CD4-positive, alpha-beta T cell treated with Interleukin-21 for 1 hour (primary cell): ENCODE results near the gene RGS7.
"Not testable (repeated sequence)": the region's sequence is repeated elsewhere in the genome, so short reads cannot be mapped to it uniquely, and the experiment has no call there.

Experiments used
- DNase-seq: peaks from one replicate; pipeline ENCODE4 v3.0.0-alpha.2; 2020

The RGS7 gene

DNA sequence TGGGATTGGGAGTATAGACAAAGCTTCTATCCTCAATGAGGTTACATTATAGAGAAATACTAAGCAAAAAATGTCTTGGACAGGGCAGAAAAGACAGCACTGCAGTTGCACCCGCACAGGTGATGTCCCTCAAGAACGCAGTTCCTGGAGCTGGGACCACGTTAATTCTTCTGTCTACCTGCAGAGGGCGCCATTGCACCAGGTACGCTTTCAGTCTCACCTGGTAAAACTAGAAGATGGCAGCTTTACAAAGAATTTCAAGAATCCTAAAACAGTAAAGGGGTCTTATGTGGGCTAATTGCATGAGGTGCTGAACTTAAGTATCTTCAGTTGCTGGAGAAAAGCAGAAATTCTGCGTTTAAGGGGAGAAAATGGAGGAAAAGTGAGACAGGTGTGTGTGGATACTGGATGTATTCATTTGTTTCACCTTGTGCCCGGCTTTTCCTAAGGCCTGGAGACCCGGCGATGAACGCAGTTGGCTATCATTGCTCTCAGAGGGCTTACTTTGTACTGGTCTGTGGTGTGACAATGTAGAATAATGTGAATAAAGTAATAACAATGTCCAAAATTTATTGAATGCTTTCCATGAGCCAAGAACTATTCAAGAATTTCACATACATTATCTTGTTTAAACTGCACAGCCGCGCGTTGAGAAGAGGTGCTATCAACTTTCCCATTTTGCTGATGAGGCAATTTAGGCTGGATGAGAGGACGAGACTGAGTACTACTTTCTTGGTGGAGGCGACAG is 468.8 kb downstream of the RGS7 start:
- DNase-seq: no peak

DNA sequence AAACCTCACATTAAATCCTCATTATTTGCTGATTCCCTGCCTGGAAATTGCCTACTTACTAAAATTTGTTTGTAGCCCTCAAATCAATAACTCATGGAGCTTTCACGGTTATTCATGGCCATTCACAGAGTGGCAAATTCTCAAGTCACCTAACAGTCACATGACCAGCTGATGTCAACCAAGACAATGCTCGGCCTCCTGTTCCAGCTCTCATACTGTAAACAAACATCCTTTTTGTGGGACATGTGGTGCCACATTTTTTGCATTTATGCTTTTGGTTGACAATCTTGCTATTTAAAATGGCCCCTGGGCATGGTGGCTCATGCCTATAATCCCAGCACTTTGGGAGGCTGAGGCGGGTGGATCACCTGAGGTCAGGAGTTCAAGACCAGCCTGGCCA is 473.5 kb downstream of the RGS7 start:
- no peak for DNase-seq

DNA sequence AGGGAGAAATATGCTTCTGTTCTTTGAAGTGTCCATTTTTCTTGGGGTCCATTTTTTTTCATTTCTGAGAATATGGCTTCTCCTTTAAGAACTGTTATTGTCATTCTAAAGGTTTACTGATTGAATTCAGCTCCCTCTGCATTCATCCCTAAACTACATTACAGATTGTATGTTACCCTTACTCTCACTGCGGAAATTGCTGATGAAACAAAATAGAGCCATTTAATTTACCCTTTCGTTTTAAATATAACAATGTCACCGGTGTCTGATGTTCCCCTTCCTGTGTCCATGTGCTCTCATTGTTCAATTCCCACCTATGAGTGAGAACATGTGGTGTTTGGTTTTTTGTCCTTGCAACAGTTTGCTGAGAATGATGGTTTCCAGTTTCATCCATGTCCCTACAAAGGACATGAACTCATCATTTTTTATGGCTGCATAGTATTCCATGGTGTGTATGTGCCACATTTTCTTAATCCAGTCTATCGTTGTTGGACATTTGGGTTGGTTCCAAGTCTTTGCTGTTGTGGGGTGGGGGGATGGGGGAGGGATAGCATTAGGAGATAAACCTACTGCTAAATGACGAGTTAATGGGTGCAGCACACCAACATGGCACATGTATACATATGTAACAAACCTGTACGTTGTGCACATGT is 474.2 kb downstream of the RGS7 start:
- DNase-seq: not testable (repeated sequence)

DNA sequence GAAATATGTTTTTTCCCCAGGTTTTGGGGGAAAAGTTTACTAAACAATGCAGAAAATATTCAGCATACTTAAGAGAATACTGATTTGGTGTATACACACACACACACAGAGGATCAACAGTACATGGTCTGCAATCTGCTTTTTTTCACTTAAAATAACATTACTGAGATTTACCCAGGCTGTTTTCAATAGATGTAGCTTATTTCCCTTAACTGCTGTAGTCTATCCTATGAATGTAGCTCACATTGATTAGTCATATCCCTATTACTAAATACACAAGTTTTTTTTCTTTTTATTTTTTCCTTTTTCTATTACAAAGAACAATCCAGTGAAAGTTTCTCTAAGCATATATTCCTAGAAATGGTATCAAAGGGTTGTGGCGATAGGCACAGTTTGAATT is 478.4 kb downstream of the RGS7 start:
- no peak for DNase-seq

DNA sequence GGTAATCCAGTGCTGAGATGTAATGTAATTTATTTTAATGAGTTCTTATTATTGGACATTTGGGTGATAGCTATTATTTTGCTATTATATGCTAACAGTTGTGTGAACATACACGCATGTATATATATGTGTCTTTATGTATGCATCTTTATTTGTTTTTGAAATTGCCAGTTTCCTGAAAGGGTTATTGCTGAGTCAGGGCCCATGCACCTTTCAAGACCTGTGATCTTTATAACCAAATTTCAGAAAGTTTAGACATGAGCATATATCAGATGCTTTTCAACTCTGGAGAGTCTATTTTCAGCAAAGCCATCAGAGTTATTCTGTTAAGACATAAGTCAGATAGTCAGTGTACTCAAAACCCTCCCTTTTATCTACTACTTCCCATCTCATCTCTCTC is 479.4 kb downstream of the RGS7 start:
- DNase-seq: no peak

DNA sequence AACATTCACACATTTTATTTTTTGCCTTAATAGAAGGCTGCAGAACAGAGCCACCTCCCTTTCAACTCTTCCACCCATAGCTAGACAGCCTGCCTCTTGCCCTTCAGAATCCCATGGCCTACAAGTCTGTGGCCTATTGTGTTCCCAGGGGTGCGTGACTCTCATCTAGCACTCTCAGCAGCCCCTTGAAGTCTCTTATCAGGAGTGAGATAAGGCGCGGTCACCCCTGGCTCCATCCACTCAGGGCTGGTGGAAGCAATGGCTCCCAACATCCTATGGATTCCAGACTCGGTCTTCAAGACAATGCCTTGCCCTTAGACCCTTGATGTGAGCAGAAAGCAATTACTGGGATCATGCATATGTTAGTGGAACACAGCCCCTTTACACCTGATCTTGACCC is 480.9 kb downstream of the RGS7 start:
- no peak for DNase-seq

DNA sequence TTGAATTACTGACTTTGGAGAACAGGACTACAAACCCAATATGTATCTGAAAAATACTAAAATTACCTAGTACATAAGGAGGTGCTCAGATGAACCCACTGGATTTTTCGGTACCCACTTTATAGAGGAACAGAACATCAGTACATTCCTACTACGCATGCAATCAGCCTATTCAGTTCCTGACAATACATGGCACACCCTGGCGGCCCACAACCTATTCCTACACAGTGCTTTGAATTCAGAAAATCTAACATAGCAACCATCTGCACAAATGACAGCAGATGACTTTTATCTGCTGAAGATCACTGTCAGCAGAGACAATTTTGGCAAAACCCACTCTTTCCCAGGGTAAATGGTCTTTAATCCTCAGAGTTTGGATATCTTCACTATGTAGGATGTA is 487.9 kb downstream of the RGS7 start:
- no peak for DNase-seq

DNA sequence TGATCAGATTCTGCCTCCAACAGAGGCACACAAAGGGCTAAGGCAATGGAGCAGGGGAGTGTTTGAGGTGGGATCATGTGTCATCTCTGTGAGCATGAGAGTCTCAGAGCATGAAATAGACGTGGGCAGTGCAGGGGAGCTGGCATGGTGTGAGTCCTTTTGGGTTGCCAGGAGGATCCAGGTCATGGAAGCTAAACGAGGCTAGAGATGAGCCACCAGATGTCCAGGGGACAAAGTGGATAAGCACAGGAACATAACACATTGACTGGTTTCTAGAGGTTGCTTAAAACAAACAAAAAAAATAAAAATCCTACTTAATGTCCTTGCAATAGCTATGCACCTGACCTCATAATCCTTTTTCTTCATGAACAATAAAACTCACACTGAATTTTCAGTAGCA is 490.3 kb downstream of the RGS7 start:
- no peak for DNase-seq

DNA sequence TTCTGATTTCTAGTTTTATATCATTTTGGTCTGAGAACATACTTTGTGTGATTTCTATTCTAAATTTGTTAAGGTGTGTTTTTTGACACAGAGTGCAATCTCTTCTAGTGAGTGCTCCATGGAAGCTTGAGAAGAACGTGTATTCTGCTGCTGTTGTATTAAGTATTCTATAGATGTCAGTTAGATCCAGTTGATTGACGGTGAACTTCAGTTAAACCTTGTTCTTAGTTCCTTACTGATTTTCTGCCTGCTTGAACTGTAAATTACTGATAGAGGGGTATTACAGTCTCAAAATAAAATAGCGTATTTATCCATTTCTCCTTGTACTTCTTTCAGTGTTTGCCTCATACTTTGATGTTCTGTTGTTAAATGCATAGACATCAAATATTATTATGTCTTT is 497.0 kb downstream of the RGS7 start:
- no peak for DNase-seq

DNA sequence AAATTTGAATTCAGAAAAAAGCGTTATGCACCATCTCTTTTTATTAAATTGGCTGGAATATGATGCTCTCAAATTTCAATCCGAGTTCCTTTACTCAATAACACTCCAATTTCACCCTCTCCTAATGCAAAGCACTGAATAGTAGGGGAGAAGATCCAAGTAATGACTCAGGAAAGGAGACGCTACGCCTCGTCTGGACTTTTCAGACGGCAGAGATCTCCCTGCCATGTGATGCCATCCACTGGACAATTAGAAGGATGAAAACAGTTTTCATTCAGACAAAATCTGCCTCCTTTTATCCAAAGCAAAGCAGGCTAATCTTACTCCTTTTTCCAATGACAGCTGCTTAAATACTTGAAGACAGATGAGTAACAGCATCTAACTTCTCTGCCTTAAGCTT is 502.6 kb downstream of the RGS7 start:
- DNase-seq: no peak

DNA sequence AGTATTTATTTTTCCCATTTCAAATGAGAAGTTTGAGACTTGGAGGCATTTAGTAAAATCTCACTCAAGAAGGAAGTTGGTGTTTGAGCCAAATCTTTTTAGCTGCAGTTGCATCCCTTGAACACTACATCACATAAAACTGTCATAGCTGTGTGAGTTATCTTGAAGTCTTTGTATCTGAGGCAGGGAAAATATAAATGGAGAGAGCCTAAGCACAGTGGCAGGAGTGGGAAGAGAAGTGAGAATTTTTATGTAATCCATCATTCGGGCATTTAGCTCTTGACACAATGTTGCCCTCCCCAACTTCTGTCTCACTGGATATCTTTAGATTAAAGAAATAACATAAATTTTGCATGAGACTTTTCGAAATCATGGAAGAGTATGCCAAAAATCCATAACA is 509.7 kb downstream of the RGS7 start:
- DNase-seq: no peak

DNA sequence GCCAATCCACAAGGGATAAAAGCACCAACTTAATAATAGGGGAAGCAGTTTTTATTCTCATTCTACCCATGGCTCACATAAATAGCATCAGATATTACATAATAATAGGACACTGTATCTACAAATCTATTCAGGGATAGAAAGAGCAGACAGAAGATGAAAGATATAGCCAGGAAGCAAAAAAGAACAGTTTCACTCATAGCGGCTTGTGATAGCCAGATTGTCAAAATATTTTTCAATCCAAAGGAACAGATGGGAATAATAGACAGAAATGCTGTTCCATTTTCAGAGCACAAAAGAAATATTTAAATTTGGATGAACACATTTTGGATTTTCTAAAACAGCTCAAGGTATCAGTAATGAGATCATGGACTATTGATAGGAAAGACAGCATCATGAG is 512.5 kb downstream of the RGS7 start:
- DNase-seq: no peak

DNA sequence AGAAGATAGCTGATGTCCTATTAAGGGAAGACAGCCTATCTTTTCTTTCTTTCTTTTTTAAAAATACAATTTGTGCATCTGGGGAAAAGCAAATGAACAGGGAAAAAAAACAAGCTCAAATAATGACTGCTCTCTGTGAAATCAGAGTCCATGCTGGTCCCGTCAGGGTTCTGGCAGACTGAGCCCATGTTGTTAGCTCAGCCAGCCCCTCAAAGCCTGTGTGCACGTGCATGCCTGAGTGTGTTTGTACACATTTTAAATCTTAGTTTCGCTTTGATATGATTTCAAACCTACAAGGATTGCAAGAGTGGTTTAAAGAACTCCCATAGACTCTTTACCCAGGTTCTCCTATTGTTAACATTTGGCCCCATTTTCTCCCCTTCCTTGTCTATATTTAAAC is 513.2 kb downstream of the RGS7 start:
- no peak for DNase-seq

DNA sequence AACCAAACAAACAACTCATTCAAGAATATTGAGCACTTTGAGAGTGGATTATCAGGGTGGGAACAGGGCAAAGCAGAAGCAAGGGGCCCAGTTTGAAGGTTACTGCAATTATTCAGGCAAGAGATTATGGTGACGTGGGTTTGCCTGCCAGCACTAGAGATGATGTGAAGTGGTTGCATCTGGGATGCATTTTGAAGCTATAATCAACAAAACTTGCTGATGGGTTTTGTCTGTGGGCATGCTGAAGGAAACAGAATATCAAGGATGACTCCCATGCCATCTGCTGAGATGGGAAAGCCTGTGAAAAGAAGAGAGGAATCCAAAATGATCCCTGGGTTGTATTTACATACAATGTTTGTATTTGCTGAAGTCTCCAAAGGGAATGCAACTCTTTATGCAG is 520.7 kb downstream of the RGS7 start:
- no peak for DNase-seq

DNA sequence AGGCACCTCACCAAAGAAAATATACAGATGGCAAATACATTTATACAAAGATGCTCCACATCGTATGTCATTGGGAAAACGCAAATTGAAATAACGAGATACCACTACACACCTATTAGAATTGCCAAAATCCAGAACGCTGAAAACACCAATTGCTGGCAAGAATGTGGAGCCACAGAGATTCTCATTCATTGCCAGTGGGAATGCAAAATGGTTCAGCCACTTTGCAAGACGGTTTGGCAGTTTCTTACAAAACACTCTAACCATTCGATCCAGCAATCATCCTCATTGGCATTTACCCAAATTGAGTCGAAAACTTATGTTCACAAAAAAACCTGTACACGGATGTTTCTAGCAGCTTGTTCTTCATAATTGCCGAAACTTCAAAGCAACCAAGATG is 521.7 kb downstream of the RGS7 start:
- DNase-seq: no peak

DNA sequence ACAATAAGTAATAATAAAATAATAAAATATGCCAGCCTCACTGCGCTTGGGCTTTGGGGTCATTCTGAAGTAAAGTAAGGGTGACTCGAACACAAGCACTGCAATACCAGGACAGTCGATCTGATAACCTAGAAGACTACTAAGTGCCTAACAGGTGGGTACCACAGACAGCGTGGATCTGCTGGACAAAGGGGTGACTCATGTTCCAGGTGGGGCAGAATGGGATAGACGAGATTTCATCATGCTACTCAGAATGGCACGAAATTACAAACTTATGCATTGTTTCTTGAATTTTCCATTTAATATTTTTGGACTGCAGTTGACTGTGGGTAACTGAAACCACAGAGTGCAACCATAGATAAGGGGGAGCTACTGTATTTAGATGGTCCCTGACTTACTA is 523.9 kb downstream of the RGS7 start:
- no peak for DNase-seq

DNA sequence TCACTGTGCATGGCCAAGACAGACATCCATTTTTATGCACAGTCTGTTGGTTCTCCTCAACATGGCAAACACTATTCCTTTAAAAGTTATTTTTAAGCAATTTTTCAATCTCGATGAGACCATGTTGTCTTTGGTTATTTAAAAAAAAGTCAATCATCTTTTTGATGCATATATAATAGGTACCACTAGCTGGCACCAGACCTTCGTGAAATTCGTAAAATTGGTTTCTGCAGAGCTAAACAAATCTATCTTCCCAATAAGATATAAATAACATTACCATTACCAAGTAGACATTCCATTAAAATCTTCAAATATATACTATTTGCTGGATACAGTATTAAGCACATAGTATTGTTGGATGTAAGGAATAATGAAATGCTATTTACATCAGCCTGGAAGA is 525.1 kb downstream of the RGS7 start:
- no peak for DNase-seq

DNA sequence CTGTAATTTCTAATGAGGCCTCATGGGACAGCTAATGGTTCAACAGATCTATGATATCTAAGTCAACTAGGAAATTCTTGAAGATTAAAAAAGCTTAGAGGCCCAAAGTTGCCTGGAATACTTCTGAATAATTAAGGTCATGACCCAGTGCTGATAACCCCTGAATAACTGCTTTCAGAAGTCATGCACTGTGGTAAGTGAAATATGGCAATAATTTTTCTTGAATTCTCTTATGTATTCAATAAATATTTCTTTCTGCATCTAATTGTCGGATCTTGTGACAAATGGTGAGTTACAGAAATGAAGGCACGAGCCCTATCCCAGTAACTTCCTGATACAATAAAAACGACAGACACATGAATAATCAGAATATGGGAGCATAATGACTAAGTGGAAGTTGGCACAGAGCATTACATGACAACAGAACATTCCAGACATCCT is 525.8 kb downstream of the RGS7 start:
- no peak for DNase-seq

DNA sequence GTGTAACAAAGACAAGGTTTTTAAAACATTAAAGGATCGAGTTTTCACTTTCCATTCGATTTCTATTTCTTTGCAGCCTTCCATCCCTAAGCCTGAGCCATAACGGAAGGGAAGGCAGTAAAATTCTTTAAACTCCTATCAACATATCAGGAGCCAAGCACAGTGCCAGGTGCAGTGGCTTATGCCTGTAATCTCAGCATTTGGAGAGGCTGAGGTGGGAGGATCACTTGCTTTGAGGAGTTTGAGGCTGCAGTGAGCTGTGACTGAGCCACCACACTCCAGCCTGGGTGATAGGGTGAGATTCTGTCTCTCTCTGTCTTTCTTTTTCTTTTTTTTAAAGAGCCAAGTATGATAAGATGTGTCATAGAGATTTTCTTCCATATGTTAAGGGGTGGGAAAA is 527.5 kb downstream of the RGS7 start:
- no peak for DNase-seq

DNA sequence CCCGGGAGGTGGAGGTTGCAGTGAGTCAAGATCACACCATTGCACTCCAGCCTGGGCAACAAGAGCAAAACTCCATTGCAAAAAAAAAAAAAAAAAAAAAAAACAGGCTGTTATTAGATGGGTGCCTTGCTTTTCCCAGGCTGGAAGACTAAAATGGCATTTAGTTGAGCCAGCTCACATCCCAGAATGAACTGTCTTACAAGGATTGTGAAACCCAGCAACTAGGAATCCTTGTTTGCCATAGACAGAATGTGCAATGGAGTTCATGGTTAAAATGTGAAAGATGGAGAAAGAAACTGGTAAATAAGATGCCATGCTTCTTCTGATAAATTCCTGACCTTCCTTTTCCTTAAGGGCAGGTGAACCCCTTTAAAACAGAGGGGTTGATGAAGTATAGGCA is 529.2 kb downstream of the RGS7 start:
- DNase-seq: no peak

DNA sequence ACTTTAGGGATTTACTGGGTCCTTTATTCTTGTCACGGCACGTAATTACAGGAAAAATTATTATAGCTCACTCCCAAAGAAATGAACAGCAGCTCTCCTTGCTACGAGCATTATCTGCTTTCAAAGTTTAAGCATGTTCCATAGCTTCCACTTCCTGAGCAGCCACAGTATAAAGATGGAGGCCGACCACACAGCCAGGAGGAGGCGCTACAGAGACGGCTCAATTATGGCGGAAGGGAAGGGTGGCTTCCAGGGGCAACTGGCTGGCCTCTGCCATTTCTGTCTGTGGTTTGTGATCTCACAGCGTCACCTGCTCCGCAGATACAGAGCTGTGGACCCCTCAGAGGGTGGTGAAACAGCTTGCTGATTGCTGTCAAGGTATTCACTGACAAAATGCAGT is 532.8 kb downstream of the RGS7 start:
- no peak for DNase-seq

DNA sequence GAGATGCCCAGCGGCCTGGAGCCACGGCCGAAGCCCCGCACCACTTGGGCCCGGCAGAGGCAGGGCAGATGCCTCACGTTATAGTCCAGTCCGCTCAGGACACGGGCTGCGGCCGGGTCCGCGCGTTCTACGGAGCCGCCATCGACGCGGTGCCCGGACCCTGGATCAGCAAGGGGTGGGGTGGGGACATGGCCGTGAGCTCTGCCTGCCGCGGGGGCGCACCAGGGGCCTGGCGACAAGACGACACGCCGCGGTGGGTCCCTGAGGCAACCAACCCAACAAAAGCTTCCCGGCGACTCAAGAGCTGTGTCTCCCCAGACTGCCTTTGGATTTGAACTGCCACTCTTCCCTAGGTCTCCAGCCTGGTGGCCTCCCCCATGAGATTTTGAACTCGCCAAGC is 533.6 kb downstream of the RGS7 start:
- DNase-seq: no peak

DNA sequence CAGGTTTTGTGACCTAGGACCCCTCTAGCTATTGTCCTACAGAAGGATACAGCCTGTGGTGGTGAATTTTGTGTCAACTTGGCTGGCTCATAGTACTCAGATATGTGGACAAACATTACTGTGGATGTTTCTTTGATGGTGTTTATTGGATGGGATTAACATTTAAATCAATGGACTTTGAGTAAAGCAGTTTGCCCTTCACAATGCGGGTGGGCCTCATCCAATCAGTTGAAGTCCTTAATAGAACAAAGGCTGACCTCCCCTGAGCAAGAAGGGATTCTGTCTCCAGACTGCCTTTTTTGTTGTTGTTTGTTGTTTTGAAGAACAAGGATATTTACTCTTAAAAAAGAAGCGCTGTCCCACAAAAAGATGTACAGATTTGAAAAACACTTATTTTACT is 535.1 kb downstream of the RGS7 start:
- no peak for DNase-seq

DNA sequence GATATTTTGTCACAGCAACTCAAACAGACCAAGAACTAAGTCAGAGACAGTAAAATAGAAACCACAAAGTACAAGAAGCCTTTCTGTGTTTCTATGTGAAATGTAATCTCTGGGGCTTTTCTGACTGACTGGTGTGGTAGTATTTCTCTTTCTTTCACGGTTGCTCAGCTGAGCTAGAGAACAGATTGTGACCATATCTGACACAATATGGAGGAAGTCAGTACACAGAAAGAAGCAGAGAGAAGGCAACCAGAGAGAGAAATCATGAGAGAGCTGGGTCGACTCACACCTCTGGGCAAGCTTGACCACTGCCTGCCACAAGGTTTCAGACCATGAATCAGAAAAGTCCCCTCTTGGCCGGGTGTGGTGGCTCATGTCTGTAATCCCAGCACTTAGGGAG is 536.2 kb downstream of the RGS7 start:
- no peak for DNase-seq

DNA sequence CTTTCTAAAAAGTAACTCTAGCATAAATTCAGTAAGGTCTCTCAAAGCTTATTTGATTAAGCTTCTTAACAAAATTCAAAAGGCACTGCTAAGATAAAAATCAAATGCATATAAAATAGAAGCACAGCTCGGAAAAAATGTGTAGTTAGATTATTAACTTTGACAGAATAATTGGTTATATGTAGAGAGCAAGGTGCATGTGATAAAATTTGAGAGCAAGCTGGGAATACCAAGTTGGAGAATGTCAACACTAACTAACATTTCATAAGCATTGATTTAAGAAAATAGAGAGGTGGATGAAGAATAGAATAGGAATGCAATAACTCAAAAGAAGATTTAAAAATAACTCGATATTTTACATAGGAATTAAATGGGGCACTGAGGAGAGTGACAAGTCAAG is 540.5 kb downstream of the RGS7 start:
- DNase-seq: no peak
